HL-60 (cell line): ENCODE measurements around the gene EFCAB14.
"Not testable (repeated sequence)": the region's sequence is repeated elsewhere in the genome, so short reads cannot be mapped to it uniquely, and the experiment has no call there.

ENCODE experiments used
- DNase-seq, 2 experiments: peaks; one replicate each; pipeline ENCODE4 v3.0.0-alpha.2; 2010 to 2020; ENCODE audit warnings: low read depth in 1 of 2, low spot score in 1 of 2
- H3K27ac ChIP-seq: fragments of 250-450 bp; sonication (Bioruptor Pico); replicated peaks from 2 replicates; pipeline ENCODE4 v1.5.1; 2020; ENCODE audit warnings: mild to moderate bottlenecking, moderate library complexity
- H3K27me3 ChIP-seq: fragments of 250-450 bp; sonication (Bioruptor Pico); 2 replicates; pipeline ENCODE4 v1.5.1; 2021; ENCODE audit warnings: mild to moderate bottlenecking, moderate library complexity; ENCODE audit not compliant: insufficient read depth, poor library complexity, severe bottlenecking
- H3K4me3 ChIP-seq: replicated peaks from 2 replicates; pipeline ENCODE4 v1.5.1; 2011; ENCODE audit warnings: mild to moderate bottlenecking, control low read depth, low read length; ENCODE audit not compliant: insufficient read depth
- CTCF ChIP-seq: IDR thresholded peaks from one replicate; pipeline ENCODE4 v1.5.1; 2011; ENCODE audit warnings: low read length, control low read depth, inconsistent platforms; ENCODE audit not compliant: insufficient read depth
- GABPA ChIP-seq: IDR thresholded peaks from 2 replicates; pipeline ENCODE4 v1.6.1; 2012; ENCODE audit warnings: low read depth
- POLR2AphosphoS5 ChIP-seq: IDR thresholded peaks from 2 replicates; pipeline ENCODE4 v1.6.1; 2012; ENCODE audit warnings: low read depth
- REST ChIP-seq: IDR thresholded peaks from 2 replicates; pipeline ENCODE4 v1.6.1; 2012; ENCODE audit warnings: low read depth; ENCODE audit not compliant: insufficient replicate concordance
- SPI1 ChIP-seq: IDR thresholded peaks from 2 replicates; pipeline ENCODE4 v1.6.1; 2012; ENCODE audit warnings: low read depth, mild to moderate bottlenecking, borderline replicate concordance

The EFCAB14 gene

GRCh38 chr1:46705408-46705807, 13.5 kb downstream of the EFCAB14 start:
- DNase-seq: no peak
- H3K27me3 ChIP-seq: no peaks in the 10 kb centered on the region
- no peak overlapping the region for H3K27ac ChIP-seq
- TF ChIP-seq CTCF (no peak), REST (no peak), GABPA (no peak), SPI1 (no peak), POLR2AphosphoS5 (no peak)
- H3K4me3 ChIP-seq: no peak overlapping the region

- TF ChIP-seq SPI1: no peak
- no peak for TF ChIP-seq REST
- no peak for TF ChIP-seq POLR2AphosphoS5
- no peak for TF ChIP-seq CTCF
- no peak for TF ChIP-seq GABPA
- Histone ChIP-seq H3K27ac (no peak overlapping the region), H3K27me3 (no peaks in the 10 kb centered on the region), H3K4me3 (no peak overlapping the region)
- DNase-seq: no peak
Measured at GRCh38 chr1:46703927-46704641, 14.8 kb downstream of the EFCAB14 start.

- TF ChIP-seq SPI1 (peak; percentile 75), CTCF (no peak)
- peak; percentile 57 to 62 for DNase-seq
- H3K27me3 ChIP-seq: no peaks in the 10 kb centered on the region
- H3K27ac ChIP-seq: no peak overlapping the region
- H3K4me3 ChIP-seq: no peak overlapping the region
Measured at GRCh38 chr1:46699666-46700065, 19.2 kb downstream of the EFCAB14 start.

GRCh38 chr1:46697053-46697452, 21.9 kb downstream of the EFCAB14 start:
- H3K27me3 ChIP-seq: no peaks in the 10 kb centered on the region
- no peak overlapping the region for H3K4me3 ChIP-seq
- TF ChIP-seq SPI1: no peak
- no peak for TF ChIP-seq GABPA
- TF ChIP-seq REST: no peak
- no peak for TF ChIP-seq POLR2AphosphoS5
- TF ChIP-seq CTCF: no peak
- DNase-seq: no peak
- no peak overlapping the region for H3K27ac ChIP-seq

- H3K27me3 ChIP-seq, DNase-seq, H3K27ac ChIP-seq, H3K4me3 ChIP-seq: not testable (repeated sequence)
Measured at GRCh38 chr1:46694676-46695075, 24.2 kb downstream of the EFCAB14 start.
